Adrenal gland (tissue), 12 donors: ENCODE measurements around the gene ARHGEF3. TPM values are rescaled to one million over a fixed set of nuclear protein-coding genes. Genes with fewer than 3 reads are reported as not detected.

Experiments used
- DNase-seq, 7 donors: peaks; one replicate each; pipeline ENCODE4 v3.0.0-alpha.2; 2019 to 2020
- H3K27ac ChIP-seq, 5 donors: fragments of 200-600 bp; sonication (generic) in 4 of 5; 1 replicate in 3 of 5; 2 replicates in 2 of 5; pipeline versions ENCODE4 v1.5.1 to v1.8.0; 2016 to 2020; ENCODE audit warnings: mild to moderate bottlenecking in 1 of 5
- H3K27me3 ChIP-seq: fragments of 200-600 bp; 2 replicates; pipeline ENCODE4 v1.8.0; 2021
- H3K36me3 ChIP-seq, 2 donors: fragments of 200-600 bp; replicated peaks in 1 of 2; 1 replicate in 1 of 2; 2 replicates in 1 of 2; pipeline versions ENCODE4 v1.5.1 to v1.8.0; 2018 to 2022
- H3K4me1 ChIP-seq, 2 donors: fragments of 200-600 bp; replicated peaks in 1 of 2; 1 replicate in 1 of 2; 2 replicates in 1 of 2; pipeline versions ENCODE4 v1.5.1 to v1.8.0; 2018 to 2021
- H3K4me3 ChIP-seq, 4 donors: fragments of 200-600 bp; sonication (generic) in 3 of 4; one replicate each; pipeline ENCODE4 v1.5.1; 2016 to 2018
- H3K9me3 ChIP-seq, 3 donors: fragments of 200-600 bp; sonication (generic) in 1 of 3; replicated peaks in 1 of 3; 1 replicate in 2 of 3; 2 replicates in 1 of 3; pipeline versions ENCODE4 v1.5.1 to v1.8.0; 2016 to 2021
- CTCF ChIP-seq, 6 experiments: fragments of 450-650 bp in 4 of 6; fragments of 200-600 bp in 2 of 6; sonication (generic) in 1 of 6; IDR thresholded peaks; 1 replicate in 5 of 6; 2 replicates in 1 of 6; pipeline versions ENCODE4 v1.5.1 to v1.8.0; 2016 to 2021; ENCODE audit warnings: antibody characterized with exemption in 6 of 6, mild to moderate bottlenecking in 2 of 6, moderate library complexity in 1 of 6
- POLR2A ChIP-seq, 2 donors: fragments of 450-650 bp; IDR thresholded peaks; one replicate each; pipeline ENCODE4 v1.6.1; 2017; ENCODE audit warnings: antibody characterized with exemption in 2 of 2, mild to moderate bottlenecking in 2 of 2, moderate library complexity in 1 of 2
- WGBS, 4 donors: extraction: QIAGEN DNeasy Blood & Tissue Kit in 2 of 4; methylation state at CpG; one replicate each; pipeline versions ENCODE4 v1.1.5 to v1.1.7; 2013 to 2017; 5-methylcytosine and 5-hydroxymethylcytosine counted together
- intact Hi-C, 2 donors: fragments of 100-400 bp; cut with DNase I; formaldehyde crosslinking; loops; one replicate each; pipeline versions ENCODE4 v1.14.1 to v1.15.0; 2022 to 2023
- polyA plus RNA-seq, 3 donors: library from polyadenylated mRNA; stranded (reverse); fragments of 200-250 nt in 2 of 3; fragments of 350-450 nt in 1 of 3; fragmentation: Illumina TruSeq in 1 of 3; extraction: RNeasy Lipid Tissue Mini Kit (QIAGEN cat#74804) in 1 of 3; gene quantifications; one replicate each; pipeline ENCODE4 v1.2.3, GENCODE V29; 2013 to 2014
- total RNA-seq, 9 donors: library from RNA; depleted of rRNA in 4 of 9; stranded (reverse); fragments of >200 nt in 4 of 9; fragments of 120-200 nt in 1 of 9; fragmentation: NEBNext Ultra II Directional in 1 of 9; extraction: Animal tissue kit (Norgen Biotek cat#: 25700) in 1 of 9; gene quantifications; one replicate each; pipeline versions ENCODE4 v1.1.0 to v1.2.4, GENCODE V29; 2013 to 2023
- donor health status: healthy with polysubstance abuse.
- donor health status: Bipolar disorder and iron deficiency.
- donor health status: DM: yes; HTN: yes; CAD: no.
- donor health status: DM: no; HTN: no; CAD: no.
- donor health status: DM: no; HTN: no; CAD: no.
- donor health status: DM: yes; HTN: yes; CAD: no.

Gene ARHGEF3
- total and polyA plus RNA-seq, 12 donors, result 26.6 to 122 (median 61.7) TPM

- Histone ChIP-seq H3K36me3 (no peaks in the 10 kb centered on the region), H3K27me3 (no peaks in the 10 kb centered on the region), H3K9me3 (no peaks in the 10 kb centered on the region), H3K4me3 (no peak overlapping the region), H3K27ac (peak overlapping the region in 3 of 5 donors; percentile 24 to 67 (median 58)), H3K4me1 (peaks cover 22 to 35% of the 10 kb centered on the region in 2 donors)
- 73 to 76% (median 73%) methylated on average over 6 of the region's 6 CpGs for WGBS, 4 donors
- TF ChIP-seq POLR2A (IDR thresholded peaks at IDR 0.05), result no peak
- TF ChIP-seq CTCF (IDR thresholded peaks at IDR 0.05), result no peak
- intact Hi-C loops, result no loop called here
- DNase-seq, result no peak
Observed at GRCh38 chr3:56810577-56811545, 9.1 kb upstream of the ARHGEF3 start.

- Histone ChIP-seq H3K27ac (peak overlapping the region in 1 of 5 donors; percentile 4), H3K4me1 (peaks cover 9 to 15% of the 10 kb centered on the region in 2 donors), H3K4me3 (no peak overlapping the region), H3K9me3 (no peaks in the 10 kb centered on the region), H3K36me3 (no peaks in the 10 kb centered on the region), H3K27me3 (no peaks in the 10 kb centered on the region)
- TF ChIP-seq CTCF (IDR thresholded peaks at IDR 0.05) (no peak), POLR2A (IDR thresholded peaks at IDR 0.05) (no peak)
- intact Hi-C loops, result loop anchor here in 1 of 2 donors (5.0 kb wide), 1 partner anchor 171 kb away; no protein-coding TSS in a partner anchor
- peak in 1 of 7 donors; percentile 71 for DNase-seq
- 76 to 92% (median 89%) methylated on average over 4 to 5 of the region's 5 CpGs; no CpG with 5 or more reads in 1 of the 4 donors for WGBS, 4 donors
Observed at GRCh38 chr3:56806407-56806806, 4.7 kb upstream of the ARHGEF3 start.

- Histone ChIP-seq H3K27me3 (no peaks in the 10 kb centered on the region), H3K4me1 (peaks cover 22 to 26% of the 10 kb centered on the region in 2 donors), H3K27ac (no peak overlapping the region), H3K9me3 (no peaks in the 10 kb centered on the region), H3K36me3 (no peaks in the 10 kb centered on the region), H3K4me3 (no peak overlapping the region)
- TF ChIP-seq CTCF (IDR thresholded peaks at IDR 0.05), result no peak
- no peak for TF ChIP-seq POLR2A (IDR thresholded peaks at IDR 0.05)
- intact Hi-C loops, result loop anchor here (5.0 kb wide), 2 partner anchors 100 to 185 kb away; no protein-coding TSS in a partner anchor
- WGBS, 4 donors, result 83 to 89% (median 88%) methylated on average over 1 of the region's 1 CpG
- DNase-seq, result no peak
Observed at GRCh38 chr3:56802790-56803189, 1.0 kb upstream of the ARHGEF3 start.

GRCh38 chr3:56802378-56802745 lies 613 bp upstream of the ARHGEF3 start:
- TF ChIP-seq POLR2A (IDR thresholded peaks at IDR 0.05), result no peak
- no peak for TF ChIP-seq CTCF (IDR thresholded peaks at IDR 0.05)
- Histone ChIP-seq H3K27ac (peak overlapping the region in 1 of 5 donors; percentile 82), H3K36me3 (no peaks in the 10 kb centered on the region), H3K27me3 (no peaks in the 10 kb centered on the region), H3K9me3 (no peaks in the 10 kb centered on the region), H3K4me3 (peak overlapping the region in 2 of 4 donors; percentile 62 to 83), H3K4me1 (peaks cover 26 to 29% of the 10 kb centered on the region in 2 donors)
- no peak for DNase-seq
- WGBS, 4 donors, result 29 to 52% (median 35%) methylated on average over 8 of the region's 8 CpGs
- intact Hi-C loops, result loop anchor here (5.0 kb wide), 2 partner anchors 100 to 185 kb away; no protein-coding TSS in a partner anchor
